WTC11 (cell line): ENCODE results near the gene UBP1. TPM values are rescaled to one million over a fixed set of nuclear protein-coding genes. Genes with fewer than 3 reads are reported as not detected.

Experiments
- ATAC-seq: fragments of 200-7000 bp; cut with Tn5 transposase; 2 replicates; pipeline ENCODE4 v1.10.0; 2021; ENCODE audit warnings: mild to moderate bottlenecking, moderate library complexity
- CTCF ChIA-PET: fragments of 300-600 bp; sonication (Branson Sonifier 250); formaldehyde crosslinking; loops from one replicate; lab custom pipeline; 2021; ENCODE audit warnings: antibody characterized with exemption; lab: Charles Lee
- POLR2A ChIA-PET: fragments of 350-600 bp; sonication (Branson Sonifier 250); formaldehyde crosslinking; loops from one replicate; lab custom pipeline; 2021; ENCODE audit warnings: antibody characterized with exemption; lab: Charles Lee
- DNase-seq: peaks from one replicate; pipeline ENCODE4 v3.0.0; 2021; ENCODE audit warnings: low spot score
- H3K27ac Mint-ChIP-seq: 2 replicates; pipeline ENCODE4 v1.8.0; 2021; ENCODE audit warnings: mixed read lengths
- H3K27me3 Mint-ChIP-seq: 2 replicates; pipeline ENCODE4 v1.8.0; 2021; ENCODE audit warnings: low read depth, mild to moderate bottlenecking, moderate library complexity, mixed read lengths
- H3K36me3 Mint-ChIP-seq: 2 replicates; pipeline ENCODE4 v1.8.0; 2021; ENCODE audit warnings: mixed read lengths
- H3K4me1 Mint-ChIP-seq: 2 replicates; pipeline ENCODE4 v1.8.0; 2022; ENCODE audit warnings: mixed read lengths
- H3K4me3 Mint-ChIP-seq: 2 replicates; pipeline ENCODE4 v1.8.0; 2021; ENCODE audit warnings: mild to moderate bottlenecking, moderate library complexity, mixed read lengths
- H3K9me3 Mint-ChIP-seq: 2 replicates; pipeline ENCODE4 v1.8.0; 2021; ENCODE audit warnings: mixed read lengths
- ATF1 ChIP-seq: sonication (generic); formaldehyde crosslinking; IDR thresholded peaks from 2 replicates; pipeline ENCODE4 v1.8.1; 2023; ENCODE audit warnings: mild to moderate bottlenecking, moderate library complexity, missing genetic modification reagents
- ATF2 ChIP-seq: sonication (generic); formaldehyde crosslinking; IDR thresholded peaks from 2 replicates; pipeline ENCODE4 v1.8.1; 2022; ENCODE audit warnings: low read depth, missing genetic modification reagents, borderline replicate concordance
- ESRRA ChIP-seq: sonication (generic); formaldehyde crosslinking; IDR thresholded peaks from 2 replicates; pipeline ENCODE4 v1.8.1; 2022; ENCODE audit warnings: mild to moderate bottlenecking, missing genetic modification reagents, borderline replicate concordance
- FOXJ3 ChIP-seq: sonication (generic); formaldehyde crosslinking; IDR thresholded peaks from 2 replicates; pipeline ENCODE4 v1.9.0; 2021; ENCODE audit warnings: missing genetic modification reagents, mild to moderate bottlenecking, borderline replicate concordance
- FOXP1 ChIP-seq: sonication (generic); formaldehyde crosslinking; IDR thresholded peaks from 2 replicates; pipeline ENCODE4 v1.8.0; 2022; ENCODE audit warnings: missing genetic modification reagents, mild to moderate bottlenecking, moderate library complexity, borderline replicate concordance
- HMGXB4 ChIP-seq: sonication (generic); formaldehyde crosslinking; IDR thresholded peaks from 2 replicates; pipeline ENCODE4 v1.8.1; 2023; ENCODE audit warnings: mild to moderate bottlenecking, moderate library complexity, missing genetic modification reagents
- NFE2L1 ChIP-seq: sonication (generic); formaldehyde crosslinking; IDR thresholded peaks from 2 replicates; pipeline ENCODE4 v1.8.1; 2023; ENCODE audit warnings: missing genetic modification reagents
- SMAD4 ChIP-seq: sonication (generic); formaldehyde crosslinking; IDR thresholded peaks from 2 replicates; pipeline ENCODE4 v1.8.0; 2022; ENCODE audit warnings: mild to moderate bottlenecking, missing genetic modification reagents
- SOX15 ChIP-seq: fragments of 250-450 bp; sonication (Bioruptor Pico); IDR thresholded peaks from 2 replicates; pipeline ENCODE4 v1.9.0; 2021; ENCODE audit warnings: mild to moderate bottlenecking
- ZNF416 ChIP-seq: fragments of 250-450 bp; sonication (Bioruptor Pico); IDR thresholded peaks from 2 replicates; pipeline ENCODE4 v1.9.0; 2021; ENCODE audit warnings: mild to moderate bottlenecking, inconsistent platforms
- ZNF532 ChIP-seq: fragments of 250-450 bp; sonication (Bioruptor Pico); IDR thresholded peaks from 2 replicates; pipeline ENCODE4 v1.9.0; 2021; ENCODE audit warnings: mild to moderate bottlenecking, borderline replicate concordance
- ZNF671 ChIP-seq: fragments of 250-450 bp; sonication (Bioruptor Pico); IDR thresholded peaks from 2 replicates; pipeline ENCODE4 v1.8.0; 2021; ENCODE audit warnings: mild to moderate bottlenecking
- total RNA-seq: library from RNA; stranded (reverse); gene quantifications from 3 replicates; pipeline ENCODE4 v1.2.3, GENCODE V29; 2021
- TF ChIP-seq, protein P1 (sequence below): sonication (generic); formaldehyde crosslinking; conservative IDR thresholded peaks from 2 replicates; pipeline ENCODE4 v1.8.1; 2023; ENCODE audit warnings: mild to moderate bottlenecking, low read depth, missing genetic modification reagents, moderate library complexity
- TF ChIP-seq, protein P2 (sequence below): sonication (generic); formaldehyde crosslinking; conservative IDR thresholded peaks from 2 replicates; pipeline ENCODE4 v1.8.1; 2022; ENCODE audit warnings: mild to moderate bottlenecking, missing genetic modification reagents

Gene UBP1
- total RNA-seq, 1 experiment from 2014 or later = 72.6 TPM

DNA sequence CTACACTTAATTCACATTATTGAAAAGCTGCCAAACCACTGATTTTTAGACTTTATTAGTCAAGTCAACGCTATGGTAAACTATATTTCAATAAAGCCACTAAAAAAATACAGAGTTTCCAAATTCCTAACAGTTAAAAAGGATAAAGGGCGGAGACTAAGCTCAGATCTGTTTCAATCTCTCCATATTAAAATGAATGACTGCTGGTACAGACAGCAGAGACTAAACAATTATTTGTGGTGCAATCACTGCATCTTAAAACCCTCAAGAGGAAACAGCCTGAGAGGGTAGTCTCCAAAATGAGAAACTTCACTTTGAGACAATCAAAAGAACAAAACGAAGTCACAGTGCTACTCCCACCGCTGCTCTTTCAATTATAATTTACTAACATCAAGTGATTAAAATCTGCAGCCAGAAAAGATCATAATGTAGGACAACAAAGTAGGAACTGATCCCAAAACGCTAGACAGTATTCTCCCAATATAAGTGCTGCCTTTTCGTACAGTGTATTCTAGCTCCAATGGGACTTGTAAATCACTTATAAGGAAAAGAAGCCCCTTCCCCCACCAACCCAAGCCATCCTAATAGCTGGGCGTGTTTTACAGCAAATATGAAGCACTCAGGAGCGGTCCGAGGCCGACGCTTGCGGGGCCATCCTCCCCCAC is 1.2 kb downstream of the UBP1 start (continued):
- no peak for TF ChIP-seq ZNF532 (CRISPR knock-in tag)
- TF ChIP-seq ATF2 (CRISPR knock-in tag) = no peak
- no peak for TF ChIP-seq NFE2L1 (CRISPR knock-in tag)
- no peak for TF ChIP-seq FOXJ3 (CRISPR knock-in tag)

DNA sequence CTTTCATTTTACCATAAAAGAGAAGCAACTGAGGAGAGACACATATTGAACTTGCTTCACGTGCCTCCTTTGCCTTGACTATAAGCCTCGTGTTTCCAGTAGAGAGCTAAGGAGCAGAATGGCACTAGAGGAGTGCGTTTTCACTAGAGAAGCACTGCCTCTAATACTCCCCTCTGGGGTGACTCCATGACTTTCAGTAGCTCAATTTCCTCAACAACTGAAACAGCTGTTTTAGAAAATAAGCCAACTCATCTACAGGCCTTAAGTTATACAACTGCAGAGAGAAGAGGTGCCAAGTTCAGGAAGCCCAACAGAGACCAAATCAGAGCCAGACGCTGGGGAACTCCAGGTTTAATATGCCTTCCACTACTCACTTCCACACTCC is 1.9 kb downstream of the UBP1 start:
- Mint-ChIP-seq H3K4me1 (peaks cover 47% of the 10 kb centered on the region), H3K9me3 (no peaks in the 10 kb centered on the region), H3K36me3 (no peaks in the 10 kb centered on the region), H3K4me3 (peak overlapping the region; percentile 90), H3K27ac (peak overlapping the region; percentile 8; the same call in 1 of the 2 replicates), H3K27me3 (no peaks in the 10 kb centered on the region)
- POLR2A ChIA-PET = interaction anchor here (1.0 to 1.8 kb wide), 3 partner anchors 8 to 279 kb away, joined by 5 to 6 read pairs (median 5); partner anchors contain the start of gene CLASP2
- CTCF ChIA-PET = interaction anchor here (0.6 to 2.0 kb wide), 3 partner anchors 37 to 349 kb away, joined by 3 to 9 read pairs (median 7); no protein-coding TSS in a partner anchor
- DNase-seq = no peak
- ATAC-seq = no peak
- no peak for TF ChIP-seq ESRRA (CRISPR knock-in tag)
- TF ChIP-seq ZNF416 = no peak
- TF ChIP-seq SOX15 (CRISPR knock-in tag) = no peak
- TF ChIP-seq ZNF671 = no peak
- TF ChIP-seq, protein P1, sequence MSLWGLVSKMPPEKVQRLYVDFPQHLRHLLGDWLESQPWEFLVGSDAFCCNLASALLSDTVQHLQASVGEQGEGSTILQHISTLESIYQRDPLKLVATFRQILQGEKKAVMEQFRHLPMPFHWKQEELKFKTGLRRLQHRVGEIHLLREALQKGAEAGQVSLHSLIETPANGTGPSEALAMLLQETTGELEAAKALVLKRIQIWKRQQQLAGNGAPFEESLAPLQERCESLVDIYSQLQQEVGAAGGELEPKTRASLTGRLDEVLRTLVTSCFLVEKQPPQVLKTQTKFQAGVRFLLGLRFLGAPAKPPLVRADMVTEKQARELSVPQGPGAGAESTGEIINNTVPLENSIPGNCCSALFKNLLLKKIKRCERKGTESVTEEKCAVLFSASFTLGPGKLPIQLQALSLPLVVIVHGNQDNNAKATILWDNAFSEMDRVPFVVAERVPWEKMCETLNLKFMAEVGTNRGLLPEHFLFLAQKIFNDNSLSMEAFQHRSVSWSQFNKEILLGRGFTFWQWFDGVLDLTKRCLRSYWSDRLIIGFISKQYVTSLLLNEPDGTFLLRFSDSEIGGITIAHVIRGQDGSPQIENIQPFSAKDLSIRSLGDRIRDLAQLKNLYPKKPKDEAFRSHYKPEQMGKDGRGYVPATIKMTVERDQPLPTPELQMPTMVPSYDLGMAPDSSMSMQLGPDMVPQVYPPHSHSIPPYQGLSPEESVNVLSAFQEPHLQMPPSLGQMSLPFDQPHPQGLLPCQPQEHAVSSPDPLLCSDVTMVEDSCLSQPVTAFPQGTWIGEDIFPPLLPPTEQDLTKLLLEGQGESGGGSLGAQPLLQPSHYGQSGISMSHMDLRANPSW (CRISPR knock-in tag) = no peak
- TF ChIP-seq SMAD4 (CRISPR knock-in tag) = no peak

- Mint-ChIP-seq H3K27ac (peak overlapping the region; percentile 8; the same call in 1 of the 2 replicates), H3K36me3 (no peaks in the 10 kb centered on the region), H3K27me3 (no peaks in the 10 kb centered on the region), H3K4me3 (peak overlapping the region; percentile 90), H3K9me3 (no peaks in the 10 kb centered on the region), H3K4me1 (peaks cover 47% of the 10 kb centered on the region)
- peak; percentile 28 for DNase-seq
- TF ChIP-seq, protein P2, sequence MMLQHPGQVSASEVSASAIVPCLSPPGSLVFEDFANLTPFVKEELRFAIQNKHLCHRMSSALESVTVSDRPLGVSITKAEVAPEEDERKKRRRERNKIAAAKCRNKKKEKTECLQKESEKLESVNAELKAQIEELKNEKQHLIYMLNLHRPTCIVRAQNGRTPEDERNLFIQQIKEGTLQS (CRISPR knock-in tag) = no peak
- no peak for TF ChIP-seq FOXP1
- TF ChIP-seq HMGXB4 (CRISPR knock-in tag) = no peak
- no peak for TF ChIP-seq ATF1 (CRISPR knock-in tag)
- ATAC-seq = no peak
- ChIA-PET POLR2A (interaction anchor here (1.0 to 1.8 kb wide), 3 partner anchors 8 to 280 kb away, joined by 5 to 6 read pairs (median 5); partner anchors contain the start of gene CLASP2), CTCF (interaction anchor here (0.6 to 2.0 kb wide), 4 partner anchors 37 to 350 kb away, joined by 3 to 9 read pairs (median 6); no protein-coding TSS in a partner anchor)
Observed at GRCh38 chr3:33437556-33438283, 2.5 kb downstream of the UBP1 start.
